Measurements from ENCODE around the gene STX10. TPM values are rescaled to one million over a fixed set of nuclear protein-coding genes. Genes with fewer than 3 reads are reported as not detected.
A peak's percentile ranks its signal among the peaks of the same experiment; 100 is the strongest.

STX10 gene
- total and polyA plus RNA-seq, 2 donors (not counting 1 experiment from before 2014, with no cell fraction given): 48.9 to 69.2 TPM

DNA sequence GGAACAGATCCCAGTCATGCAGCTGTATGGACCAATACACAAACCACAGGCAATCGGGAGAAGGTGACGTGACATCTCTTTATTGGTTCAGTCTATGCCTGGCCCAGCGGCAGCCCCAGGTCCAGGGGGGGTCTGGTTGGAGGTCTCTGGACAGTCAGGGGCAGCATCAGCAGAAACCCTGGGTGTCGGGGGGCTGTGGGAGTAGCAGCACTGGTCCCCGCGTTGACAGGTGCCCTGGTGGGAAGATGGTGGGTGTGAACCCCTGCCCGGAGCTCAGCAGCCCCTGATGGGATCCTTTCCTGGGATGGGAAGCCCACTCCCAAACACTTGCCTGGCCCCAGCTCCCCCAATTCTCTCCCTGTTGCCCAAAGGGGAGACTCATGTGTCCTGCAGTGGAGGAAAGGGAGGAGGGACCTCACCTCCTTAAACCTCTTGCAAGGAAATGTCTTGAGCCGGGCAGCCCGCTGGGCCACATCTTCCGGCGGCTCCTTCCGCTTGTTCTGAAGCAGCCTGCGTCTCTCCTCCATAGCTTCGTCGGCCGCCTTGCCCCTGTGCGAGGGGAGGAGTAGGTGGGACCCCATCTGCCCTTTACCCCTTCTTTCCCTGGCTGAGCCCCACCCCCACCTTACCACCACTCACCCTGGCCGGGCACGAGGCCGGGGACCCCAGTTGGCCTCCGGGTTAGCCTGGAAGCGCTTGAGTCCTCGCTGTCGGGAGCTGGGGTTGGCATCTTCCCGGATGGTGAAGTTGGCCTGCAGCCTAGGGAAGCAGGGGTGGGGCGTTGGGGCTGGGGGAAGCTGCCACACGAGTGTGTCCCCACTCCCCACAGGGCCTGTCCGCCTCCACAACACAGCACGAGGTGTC is 45.1 kb downstream of the STX10 start:
- H3K9me3 ChIP-seq (ENCODE audit: control insufficient read depth, insufficient read depth, low read depth, low read length): no peaks in the 10 kb centered on the region
- H3K4me3 ChIP-seq (replicated peaks in 1 of 4; ENCODE audit: control extremely low read depth in 1 of 4, insufficient read depth in 1 of 4, low read depth in 3 of 4, low read length in 4 of 4): no peak overlapping the region
- no peak for TF ChIP-seq EZH2 (IDR thresholded peaks at IDR 0.05; ENCODE audit: low read length, missing control alignments)
- TF ChIP-seq, protein P1, sequence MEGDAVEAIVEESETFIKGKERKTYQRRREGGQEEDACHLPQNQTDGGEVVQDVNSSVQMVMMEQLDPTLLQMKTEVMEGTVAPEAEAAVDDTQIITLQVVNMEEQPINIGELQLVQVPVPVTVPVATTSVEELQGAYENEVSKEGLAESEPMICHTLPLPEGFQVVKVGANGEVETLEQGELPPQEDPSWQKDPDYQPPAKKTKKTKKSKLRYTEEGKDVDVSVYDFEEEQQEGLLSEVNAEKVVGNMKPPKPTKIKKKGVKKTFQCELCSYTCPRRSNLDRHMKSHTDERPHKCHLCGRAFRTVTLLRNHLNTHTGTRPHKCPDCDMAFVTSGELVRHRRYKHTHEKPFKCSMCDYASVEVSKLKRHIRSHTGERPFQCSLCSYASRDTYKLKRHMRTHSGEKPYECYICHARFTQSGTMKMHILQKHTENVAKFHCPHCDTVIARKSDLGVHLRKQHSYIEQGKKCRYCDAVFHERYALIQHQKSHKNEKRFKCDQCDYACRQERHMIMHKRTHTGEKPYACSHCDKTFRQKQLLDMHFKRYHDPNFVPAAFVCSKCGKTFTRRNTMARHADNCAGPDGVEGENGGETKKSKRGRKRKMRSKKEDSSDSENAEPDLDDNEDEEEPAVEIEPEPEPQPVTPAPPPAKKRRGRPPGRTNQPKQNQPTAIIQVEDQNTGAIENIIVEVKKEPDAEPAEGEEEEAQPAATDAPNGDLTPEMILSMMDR (conservative IDR thresholded peaks at IDR 0.05 in 1 of 2, IDR thresholded peaks at IDR 0.05 in 1 of 2; ENCODE audit: low read depth in 1 of 2, low read length in 2 of 2): no peak
- H4K20me1 ChIP-seq (ENCODE audit: control insufficient read depth, extremely low read depth, insufficient read depth, low read length): no peaks in the 10 kb centered on the region
- H3K36me3 ChIP-seq (ENCODE audit: control insufficient read depth, insufficient read depth, low read length): peaks cover 17% of the 10 kb centered on the region
- no peak for DNase-seq (ENCODE audit: low read depth in 2 of 2)
- H2AFZ ChIP-seq (ENCODE audit: low read length): no peak overlapping the region
- peaks cover 3% of the 10 kb centered on the region for H3K4me1 ChIP-seq (ENCODE audit: control insufficient read depth, extremely low read depth, insufficient read depth, low read length)
- no peak overlapping the region for H3K9ac ChIP-seq (ENCODE audit: insufficient read depth, low read length)
- no peak overlapping the region for H3K4me2 ChIP-seq (ENCODE audit: extremely low read depth, insufficient read depth, low read length)
- H3K27me3 ChIP-seq (ENCODE audit: control insufficient read depth, insufficient read depth, low read length): no peaks in the 10 kb centered on the region
- H3K79me2 ChIP-seq (ENCODE audit: control insufficient read depth, insufficient read depth, low read length): no peaks in the 10 kb centered on the region
- no peak overlapping the region for H3K27ac ChIP-seq (ENCODE audit: insufficient read depth, low read length)

DNA sequence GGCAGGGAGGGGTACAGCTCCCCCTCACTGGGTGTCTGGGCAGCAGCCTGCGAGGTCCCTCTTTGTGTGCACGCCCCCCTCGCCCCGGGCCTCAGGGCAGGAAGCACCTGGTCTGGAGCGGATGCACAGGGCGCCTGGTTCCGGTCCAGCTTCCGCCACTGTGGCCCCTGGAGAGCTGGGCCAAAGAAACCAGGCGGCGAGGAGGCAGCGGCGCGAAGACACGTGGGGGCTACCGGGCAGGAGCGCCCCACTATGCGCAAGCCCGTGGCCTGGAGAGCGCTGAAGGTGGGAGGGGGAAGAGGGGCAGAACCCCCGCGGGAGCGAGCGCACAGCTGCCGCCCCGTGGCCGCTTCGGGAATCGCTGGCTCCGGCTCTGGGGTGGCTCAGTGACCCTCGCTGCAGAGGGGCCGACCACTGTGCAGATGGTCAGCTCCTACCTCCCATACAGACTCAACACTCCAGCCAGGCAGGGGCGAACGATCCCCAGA is 45.8 kb downstream of the STX10 start:
- Histone ChIP-seq H3K27me3 (ENCODE audit: control insufficient read depth, insufficient read depth, low read length) (no peaks in the 10 kb centered on the region), H2AFZ (ENCODE audit: low read length) (no peak overlapping the region), H3K36me3 (ENCODE audit: control insufficient read depth, insufficient read depth, low read length) (peaks cover 15% of the 10 kb centered on the region), H3K4me3 (replicated peaks in 1 of 4; ENCODE audit: control extremely low read depth in 1 of 4, insufficient read depth in 1 of 4, low read depth in 3 of 4, low read length in 4 of 4) (no peak overlapping the region), H4K20me1 (ENCODE audit: control insufficient read depth, extremely low read depth, insufficient read depth, low read length) (no peaks in the 10 kb centered on the region), H3K9ac (ENCODE audit: insufficient read depth, low read length) (no peak overlapping the region), H3K27ac (ENCODE audit: insufficient read depth, low read length) (no peak overlapping the region), H3K4me1 (ENCODE audit: control insufficient read depth, extremely low read depth, insufficient read depth, low read length) (peaks cover 3% of the 10 kb centered on the region), H3K4me2 (ENCODE audit: extremely low read depth, insufficient read depth, low read length) (no peak overlapping the region), H3K79me2 (ENCODE audit: control insufficient read depth, insufficient read depth, low read length) (no peaks in the 10 kb centered on the region), H3K9me3 (ENCODE audit: control insufficient read depth, insufficient read depth, low read depth, low read length) (no peaks in the 10 kb centered on the region)
- DNase-seq (ENCODE audit: low read depth in 2 of 2): no peak
- TF ChIP-seq, protein P1 (conservative IDR thresholded peaks at IDR 0.05 in 1 of 2, IDR thresholded peaks at IDR 0.05 in 1 of 2; ENCODE audit: low read depth in 1 of 2, low read length in 2 of 2): peak; percentile 47 to 71
- TF ChIP-seq EZH2 (IDR thresholded peaks at IDR 0.05; ENCODE audit: low read length, missing control alignments): no peak

DNA sequence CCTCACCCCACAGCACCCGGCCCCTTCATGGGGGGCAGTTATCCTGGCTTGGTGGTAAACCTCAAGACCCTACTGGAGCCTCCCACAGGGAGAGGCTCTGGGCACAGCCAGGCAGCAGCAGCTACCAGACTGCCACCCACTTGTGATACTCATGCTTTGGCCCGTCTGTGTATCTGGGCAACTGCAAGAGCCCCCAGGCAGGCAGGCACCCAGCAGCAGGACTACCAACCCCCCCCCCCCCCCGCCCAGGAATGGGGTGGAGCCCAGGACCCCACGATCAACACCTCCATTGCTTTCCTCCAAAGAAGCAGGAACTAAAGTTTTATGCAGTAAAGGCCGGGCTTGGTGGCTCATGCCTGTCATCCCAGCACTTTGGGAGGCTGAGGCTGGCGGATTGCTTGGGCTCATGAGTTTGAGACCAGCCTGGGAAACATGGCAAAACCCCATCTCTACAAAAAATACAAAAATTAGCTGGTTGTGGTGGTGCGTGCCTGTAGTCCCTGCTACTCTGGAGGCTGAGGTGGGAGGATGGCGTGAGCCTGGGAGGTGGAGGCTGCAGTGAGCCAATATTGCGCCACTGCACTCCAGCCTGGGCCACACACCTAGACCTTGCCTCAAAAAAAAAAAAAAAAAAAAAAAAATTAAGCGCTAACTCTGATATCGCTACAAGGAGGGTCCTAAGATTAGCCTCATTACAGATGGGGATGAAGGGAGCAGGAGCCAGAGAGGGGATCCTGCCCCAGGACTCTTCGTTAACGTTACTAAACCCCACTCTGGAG is 46.4 kb downstream of the STX10 start:
- no peak for DNase-seq (ENCODE audit: low read depth in 2 of 2)
- H3K36me3 ChIP-seq (ENCODE audit: control insufficient read depth, insufficient read depth, low read length): peaks cover 17% of the 10 kb centered on the region
- H3K79me2 ChIP-seq (ENCODE audit: control insufficient read depth, insufficient read depth, low read length): peaks cover 1% of the 10 kb centered on the region
- no peak overlapping the region for H3K9ac ChIP-seq (ENCODE audit: insufficient read depth, low read length)
- H3K4me3 ChIP-seq (replicated peaks in 1 of 4; ENCODE audit: control extremely low read depth in 1 of 4, insufficient read depth in 1 of 4, low read depth in 3 of 4, low read length in 4 of 4): no peak overlapping the region
- peaks cover 3% of the 10 kb centered on the region for H3K4me1 ChIP-seq (ENCODE audit: control insufficient read depth, extremely low read depth, insufficient read depth, low read length)
- no peak overlapping the region for H3K4me2 ChIP-seq (ENCODE audit: extremely low read depth, insufficient read depth, low read length)
- H3K9me3 ChIP-seq (ENCODE audit: control insufficient read depth, insufficient read depth, low read depth, low read length): no peaks in the 10 kb centered on the region
- TF ChIP-seq, protein P1 (conservative IDR thresholded peaks at IDR 0.05 in 1 of 2, IDR thresholded peaks at IDR 0.05 in 1 of 2; ENCODE audit: low read depth in 1 of 2, low read length in 2 of 2): no peak
- TF ChIP-seq EZH2 (IDR thresholded peaks at IDR 0.05; ENCODE audit: low read length, missing control alignments): no peak
- no peaks in the 10 kb centered on the region for H3K27me3 ChIP-seq (ENCODE audit: control insufficient read depth, insufficient read depth, low read length)
- no peaks in the 10 kb centered on the region for H4K20me1 ChIP-seq (ENCODE audit: control insufficient read depth, extremely low read depth, insufficient read depth, low read length)
- no peak overlapping the region for H2AFZ ChIP-seq (ENCODE audit: low read length)
- no peak overlapping the region for H3K27ac ChIP-seq (ENCODE audit: insufficient read depth, low read length)

All from fibroblast of lung (primary cell).